Measurements from ENCODE around the gene SPOUT1. TPM values are rescaled to one million over a fixed set of nuclear protein-coding genes. Genes with fewer than 3 reads are reported as not detected.
A peak's percentile ranks its signal among the peaks of the same experiment; 100 is the strongest.

SPOUT1 gene
- total and polyA plus RNA-seq, 10 of the 15 experiments (the other 5 are each of a cell fraction or from before 2014, with no cell fraction given): 5.7 to 95.0 (median 40.6) TPM

DNA sequence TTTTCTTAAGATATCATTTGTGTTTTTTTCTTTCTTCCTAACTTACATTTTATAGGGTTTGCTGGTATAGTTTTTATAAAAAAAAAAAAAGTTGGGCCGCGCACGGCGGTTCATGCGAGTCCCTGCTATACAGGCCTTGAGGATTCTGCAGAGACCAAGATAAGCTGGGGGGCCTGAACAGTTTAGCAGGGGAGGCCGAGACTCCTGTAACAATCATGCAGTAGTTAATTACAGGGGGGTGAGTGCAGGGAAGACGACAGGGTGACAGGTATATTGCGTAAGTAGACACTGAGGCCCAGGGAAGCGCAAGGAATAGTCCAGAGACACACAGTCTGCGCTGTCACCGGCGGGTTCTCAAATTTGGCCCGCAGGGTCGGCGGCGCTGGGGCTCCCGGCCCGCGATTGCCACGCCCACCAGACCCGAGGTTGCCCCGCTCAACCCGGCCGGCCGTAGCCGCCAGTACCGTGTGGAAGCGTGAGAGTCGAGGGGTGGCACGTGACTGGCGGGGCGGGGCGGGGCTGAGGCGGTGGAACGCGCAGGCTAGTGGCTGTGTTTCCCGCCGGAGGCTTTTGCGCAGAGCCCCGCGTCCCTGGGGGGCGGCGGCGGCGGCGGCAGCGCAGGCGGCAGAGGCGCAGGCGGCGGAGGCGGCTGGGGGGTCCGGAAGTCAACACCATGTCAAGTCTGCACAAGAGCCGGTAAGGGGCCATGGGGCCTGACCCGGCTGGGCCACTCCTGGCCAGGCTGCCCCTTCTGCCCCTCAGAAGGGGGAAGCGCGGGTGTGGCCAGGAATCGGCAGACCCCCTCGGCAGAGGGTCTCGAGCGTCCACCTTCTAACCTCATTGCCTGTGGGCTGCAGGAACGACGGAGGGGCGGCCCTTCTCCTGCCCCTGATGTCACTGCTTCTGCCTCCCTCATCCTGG lies 42.7 kb downstream of the SPOUT1 start, which contains the start of gene TBC1D13 (continued):
- TF ChIP-seq, protein P1, sequence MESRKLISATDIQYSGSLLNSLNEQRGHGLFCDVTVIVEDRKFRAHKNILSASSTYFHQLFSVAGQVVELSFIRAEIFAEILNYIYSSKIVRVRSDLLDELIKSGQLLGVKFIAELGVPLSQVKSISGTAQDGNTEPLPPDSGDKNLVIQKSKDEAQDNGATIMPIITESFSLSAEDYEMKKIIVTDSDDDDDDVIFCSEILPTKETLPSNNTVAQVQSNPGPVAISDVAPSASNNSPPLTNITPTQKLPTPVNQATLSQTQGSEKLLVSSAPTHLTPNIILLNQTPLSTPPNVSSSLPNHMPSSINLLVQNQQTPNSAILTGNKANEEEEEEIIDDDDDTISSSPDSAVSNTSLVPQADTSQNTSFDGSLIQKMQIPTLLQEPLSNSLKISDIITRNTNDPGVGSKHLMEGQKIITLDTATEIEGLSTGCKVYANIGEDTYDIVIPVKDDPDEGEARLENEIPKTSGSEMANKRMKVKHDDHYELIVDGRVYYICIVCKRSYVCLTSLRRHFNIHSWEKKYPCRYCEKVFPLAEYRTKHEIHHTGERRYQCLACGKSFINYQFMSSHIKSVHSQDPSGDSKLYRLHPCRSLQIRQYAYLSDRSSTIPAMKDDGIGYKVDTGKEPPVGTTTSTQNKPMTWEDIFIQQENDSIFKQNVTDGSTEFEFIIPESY (IDR thresholded peaks at IDR 0.05): peak; percentile 89
- TF ChIP-seq, protein P2, sequence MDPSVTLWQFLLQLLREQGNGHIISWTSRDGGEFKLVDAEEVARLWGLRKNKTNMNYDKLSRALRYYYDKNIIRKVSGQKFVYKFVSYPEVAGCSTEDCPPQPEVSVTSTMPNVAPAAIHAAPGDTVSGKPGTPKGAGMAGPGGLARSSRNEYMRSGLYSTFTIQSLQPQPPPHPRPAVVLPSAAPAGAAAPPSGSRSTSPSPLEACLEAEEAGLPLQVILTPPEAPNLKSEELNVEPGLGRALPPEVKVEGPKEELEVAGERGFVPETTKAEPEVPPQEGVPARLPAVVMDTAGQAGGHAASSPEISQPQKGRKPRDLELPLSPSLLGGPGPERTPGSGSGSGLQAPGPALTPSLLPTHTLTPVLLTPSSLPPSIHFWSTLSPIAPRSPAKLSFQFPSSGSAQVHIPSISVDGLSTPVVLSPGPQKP (IDR thresholded peaks at IDR 0.05; ENCODE audit: low read depth, low read length): peak; percentile 54
- TF ChIP-seq IKZF1 (conservative IDR thresholded peaks at IDR 0.05): peak; percentile 83
- no peak for TF ChIP-seq RBBP5 (conservative IDR thresholded peaks at IDR 0.05)
- TF ChIP-seq SREBF1 (IDR thresholded peaks at IDR 0.05; ENCODE audit: low read length): no peak
- 0 out of 2 replicates have a peak, but pooled peaks have one; percentile 64 for TF ChIP-seq TCF3 (IDR thresholded peaks at IDR 0.05; ENCODE audit: borderline replicate concordance, insufficient read depth, low read depth, low read length)
- TF ChIP-seq, protein P3, sequence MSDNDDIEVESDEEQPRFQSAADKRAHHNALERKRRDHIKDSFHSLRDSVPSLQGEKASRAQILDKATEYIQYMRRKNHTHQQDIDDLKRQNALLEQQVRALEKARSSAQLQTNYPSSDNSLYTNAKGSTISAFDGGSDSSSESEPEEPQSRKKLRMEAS (IDR thresholded peaks at IDR 0.05; ENCODE audit: low read depth, low read length): peak; percentile 87
- no peak for TF ChIP-seq JUNB (IDR thresholded peaks at IDR 0.05)
- TF ChIP-seq TBL1XR1 (IDR thresholded peaks at IDR 0.05; ENCODE audit: low read depth, low read length): no peak
- peak in 1 of 2 experiments; percentile 31; a peak in 1 of 4 replicates for TF ChIP-seq EP300 (IDR thresholded peaks at IDR 0.05; ENCODE audit: borderline replicate concordance in 1 of 2, control insufficient read depth in 1 of 2, low read depth in 2 of 2, low read length in 2 of 2)
- TF ChIP-seq NR2F1 (conservative IDR thresholded peaks at IDR 0.05): peak; percentile 73
- peak; percentile 77 for TF ChIP-seq RELA (IDR thresholded peaks at IDR 0.05; ENCODE audit: borderline replicate concordance, partially characterized antibody)
- TF ChIP-seq POU2F2 (IDR thresholded peaks at IDR 0.05; ENCODE audit: borderline replicate concordance, low read depth, low read length): no peak
- TF ChIP-seq KLF5 (IDR thresholded peaks at IDR 0.05; ENCODE audit: partially characterized antibody): peak; percentile 52
- TF ChIP-seq HDGF (IDR thresholded peaks at IDR 0.05): no peak

Measured in GM12878 (cell line).